KMS-11 (cell line): ENCODE measurements around the gene PTP4A2.
A peak's percentile ranks its signal among the peaks of the same experiment; 100 is the strongest.

Experiments
- H2AFZ ChIP-seq: fragments of 200-600 bp; sonication (generic); 2 replicates; pipeline ENCODE4 v1.6.1; 2016; ENCODE audit warnings: antibody characterized with exemption, mixed run types, low read depth
- H3K27ac ChIP-seq: fragments of 200-600 bp; sonication (generic); 2 replicates; pipeline ENCODE4 v1.6.1; 2016; ENCODE audit warnings: mild to moderate bottlenecking, mixed run types
- H3K27me3 ChIP-seq: fragments of 200-600 bp; sonication (generic); 2 replicates; pipeline ENCODE4 v1.6.1; 2017; ENCODE audit warnings: mild to moderate bottlenecking, low read depth, mixed run types, moderate library complexity; ENCODE audit not compliant: insufficient read depth
- H3K36me3 ChIP-seq: fragments of 200-600 bp; sonication (generic); 2 replicates; pipeline ENCODE4 v1.6.1; 2017; ENCODE audit warnings: mild to moderate bottlenecking, mixed run types; ENCODE audit not compliant: insufficient read depth
- H3K4me1 ChIP-seq: fragments of 200-600 bp; sonication (generic); 2 replicates; pipeline ENCODE4 v1.6.1; 2016; ENCODE audit warnings: mild to moderate bottlenecking, low read depth, mixed run types; ENCODE audit not compliant: poor library complexity, severe bottlenecking
- H3K4me2 ChIP-seq: fragments of 200-600 bp; sonication (generic); 2 replicates; pipeline ENCODE4 v1.7.0; 2016; ENCODE audit warnings: mild to moderate bottlenecking, mixed run types
- H3K4me3 ChIP-seq: fragments of 200-600 bp; sonication (generic); IDR thresholded peaks from 2 replicates; pipeline ENCODE4 v1.6.1; 2017; ENCODE audit warnings: low read depth, low read length, mixed read lengths; ENCODE audit not compliant: insufficient read depth
- H3K79me2 ChIP-seq: fragments of 200-600 bp; sonication (generic); 2 replicates; pipeline ENCODE4 v1.6.1; 2016; ENCODE audit warnings: low read depth, mixed run types; ENCODE audit not compliant: insufficient read depth
- H3K9ac ChIP-seq: fragments of 200-600 bp; sonication (generic); 2 replicates; pipeline ENCODE4 v1.6.1; 2016; ENCODE audit warnings: mild to moderate bottlenecking, mixed run types
- H4K20me1 ChIP-seq: fragments of 200-600 bp; sonication (generic); 2 replicates; pipeline ENCODE4 v1.6.1; 2016; ENCODE audit warnings: mild to moderate bottlenecking, mixed run types; ENCODE audit not compliant: insufficient read depth
- CTCF ChIP-seq: fragments of 200-600 bp; sonication (generic); conservative IDR thresholded peaks from 2 replicates; pipeline ENCODE4 v1.6.1; 2017; ENCODE audit warnings: low read depth, mild to moderate bottlenecking, antibody characterized with exemption, low read length, moderate library complexity, mixed read lengths

The PTP4A2 gene

GRCh38 chr1:31883357-31883942 is 54.7 kb downstream of the PTP4A2 start:
- no peak overlapping the region for H3K9ac ChIP-seq
- no peak for TF ChIP-seq CTCF
- no peak overlapping the region for H3K27ac ChIP-seq
- peaks cover 9% of the 10 kb centered on the region for H3K4me1 ChIP-seq
- H3K79me2 ChIP-seq: no peaks in the 10 kb centered on the region
- H3K4me2 ChIP-seq: no peak overlapping the region
- no peaks in the 10 kb centered on the region for H4K20me1 ChIP-seq
- H2AFZ ChIP-seq: no peak overlapping the region
- no peaks in the 10 kb centered on the region for H3K27me3 ChIP-seq
- H3K36me3 ChIP-seq: no peaks in the 10 kb centered on the region
- H3K4me3 ChIP-seq: no peak overlapping the region

- Histone ChIP-seq H3K36me3 (no peaks in the 10 kb centered on the region), H2AFZ (no peak overlapping the region), H3K79me2 (no peaks in the 10 kb centered on the region), H3K4me2 (no peak overlapping the region), H3K27me3 (no peaks in the 10 kb centered on the region), H3K9ac (no peak overlapping the region), H3K27ac (no peak overlapping the region), H4K20me1 (no peaks in the 10 kb centered on the region), H3K4me1 (peaks cover 9% of the 10 kb centered on the region), H3K4me3 (no peak overlapping the region)
- TF ChIP-seq CTCF: no peak
Observed at GRCh38 chr1:31881688-31882000, 56.5 kb downstream of the PTP4A2 start.

- H3K27me3 ChIP-seq: no peaks in the 10 kb centered on the region
- no peak overlapping the region for H2AFZ ChIP-seq
- TF ChIP-seq CTCF: no peak
- H3K27ac ChIP-seq: no peak overlapping the region
- H3K79me2 ChIP-seq: no peaks in the 10 kb centered on the region
- H3K4me3 ChIP-seq: no peak overlapping the region
- no peaks in the 10 kb centered on the region for H3K36me3 ChIP-seq
- H3K4me1 ChIP-seq: peaks cover 9% of the 10 kb centered on the region
- H4K20me1 ChIP-seq: no peaks in the 10 kb centered on the region
- H3K9ac ChIP-seq: no peak overlapping the region
- no peak overlapping the region for H3K4me2 ChIP-seq
Observed at GRCh38 chr1:31880957-31881687, 57.0 kb downstream of the PTP4A2 start.

- H3K4me2 ChIP-seq: no peak overlapping the region
- H3K9ac ChIP-seq: no peak overlapping the region
- H3K4me1 ChIP-seq: peaks cover 9% of the 10 kb centered on the region
- no peak overlapping the region for H3K27ac ChIP-seq
- no peaks in the 10 kb centered on the region for H4K20me1 ChIP-seq
- TF ChIP-seq CTCF: no peak
- no peaks in the 10 kb centered on the region for H3K36me3 ChIP-seq
- H2AFZ ChIP-seq: peak overlapping the region; percentile 26; the same call in 1 of the 2 replicates
- H3K27me3 ChIP-seq: no peaks in the 10 kb centered on the region
- no peaks in the 10 kb centered on the region for H3K79me2 ChIP-seq
- H3K4me3 ChIP-seq: no peak overlapping the region
Observed at GRCh38 chr1:31879981-31880608, 58.1 kb downstream of the PTP4A2 start.
